ENCODE results near the gene SFT2D1.

DNA sequence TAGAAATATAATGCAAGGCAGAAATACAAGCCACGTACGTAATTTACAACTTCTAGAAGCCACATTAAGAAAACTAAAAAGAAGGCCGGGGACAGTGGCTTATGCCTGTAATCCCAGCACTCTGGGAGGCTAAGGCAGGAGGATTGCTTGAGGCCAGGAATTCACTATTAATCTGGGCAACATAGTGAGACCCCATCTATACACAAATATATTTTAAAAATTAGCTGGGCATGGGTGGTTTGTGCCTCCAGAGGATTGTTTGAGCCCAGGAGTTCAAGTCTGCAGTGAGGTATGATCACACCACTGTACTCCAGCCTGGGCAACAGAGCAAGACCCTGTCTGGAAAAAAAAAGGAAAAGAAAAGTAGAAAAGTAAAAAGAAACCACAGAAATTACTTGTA, 28.1 kb upstream of the SFT2D1 start:
- TF ChIP-seq, protein P1, sequence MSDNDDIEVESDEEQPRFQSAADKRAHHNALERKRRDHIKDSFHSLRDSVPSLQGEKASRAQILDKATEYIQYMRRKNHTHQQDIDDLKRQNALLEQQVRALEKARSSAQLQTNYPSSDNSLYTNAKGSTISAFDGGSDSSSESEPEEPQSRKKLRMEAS (IDR thresholded peaks at IDR 0.05; ENCODE audit: low read depth, low read length) = no peak
- no peak for TF ChIP-seq POLR2A (IDR thresholded peaks at IDR 0.05; ENCODE audit: extremely low read depth, insufficient read length)
